ENCODE results near the gene DESI2.
"Not testable (repeated sequence)": the region's sequence is repeated elsewhere in the genome, so short reads cannot be mapped to it uniquely, and the experiment has no call there.

The DESI2 gene

DNA sequence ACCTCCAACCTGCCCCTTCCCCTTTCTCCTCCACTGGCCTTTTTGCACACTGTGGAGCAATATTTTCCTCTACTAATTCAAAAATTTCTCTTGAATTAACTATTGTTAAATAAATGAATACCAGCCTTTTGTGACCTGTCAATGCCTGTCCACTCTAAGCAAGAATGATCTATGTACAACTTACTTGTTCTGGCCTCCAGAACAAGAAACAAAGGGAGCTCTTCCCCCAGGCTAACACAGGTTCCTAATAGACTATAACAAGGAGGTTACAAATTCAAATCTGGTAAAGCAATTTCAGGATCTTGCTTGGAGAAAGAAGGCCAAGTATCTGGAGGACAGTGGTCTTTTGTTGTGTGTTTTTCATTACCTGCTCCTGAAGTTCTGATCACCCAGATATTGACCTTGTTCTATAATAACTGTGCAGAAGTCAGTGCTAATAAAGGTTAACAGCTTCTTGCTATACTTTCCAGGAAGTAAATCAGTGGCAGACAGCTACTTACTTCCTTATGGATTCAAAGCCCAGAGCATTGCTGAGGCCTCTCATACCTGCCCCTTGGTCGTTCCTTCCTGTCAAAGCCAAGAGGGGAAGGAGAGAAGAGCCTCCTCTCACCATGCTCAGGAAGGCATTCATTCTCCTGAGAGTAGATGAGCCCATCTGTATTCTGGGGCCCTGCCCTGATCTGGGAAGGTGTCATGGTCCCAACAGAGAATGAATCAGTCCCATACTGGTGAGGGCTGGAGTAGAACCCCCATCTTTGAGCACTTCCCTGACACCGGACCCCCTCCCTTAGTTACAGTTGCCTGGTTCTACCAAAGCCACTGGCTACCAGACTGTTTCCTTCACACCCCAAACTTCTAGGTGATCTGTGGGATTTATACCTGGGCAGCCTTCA lies 56.8 kb downstream of the DESI2 start:
- no peak for DNase-seq

DNA sequence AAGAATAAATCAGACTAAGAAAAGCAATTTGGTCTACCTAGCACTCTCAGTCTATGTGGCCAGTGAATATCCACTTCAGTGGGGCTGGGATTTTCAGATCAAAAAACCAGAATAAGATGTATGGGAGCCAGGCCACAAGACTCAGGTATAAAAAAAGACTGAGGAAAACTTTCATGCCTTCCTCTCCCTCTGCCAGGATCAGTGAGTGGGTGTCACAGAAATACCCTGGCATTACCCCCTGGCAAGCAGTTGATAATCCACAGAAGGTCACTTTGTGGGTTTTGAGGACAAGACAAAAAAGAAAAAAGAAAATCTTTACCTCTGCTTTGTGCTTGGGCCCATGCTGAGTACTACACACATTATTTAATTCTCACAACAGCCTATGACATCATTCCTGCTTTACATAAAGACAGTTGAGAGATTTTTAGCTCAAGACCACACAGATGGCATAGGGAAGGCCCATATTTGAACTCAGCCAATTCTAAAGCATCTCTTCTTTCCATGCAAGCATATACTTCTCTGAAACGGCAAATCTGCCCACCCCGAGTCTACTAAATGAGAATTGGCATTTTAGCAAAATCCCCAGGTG lies 57.6 kb downstream of the DESI2 start:
- no peak for DNase-seq

- peak; percentile 13 for DNase-seq
These were observed 59.7 kb downstream of the DESI2 start for GRCh38 chr1:244712669-244713068.

GRCh38 chr1:244713332-244713731 lies 60.4 kb downstream of the DESI2 start:
- DNase-seq, result no peak

GRCh38 chr1:244727871-244728474 lies 75.0 kb downstream of the DESI2 start:
- no peak for DNase-seq

GRCh38 chr1:244730153-244730933 lies 77.4 kb downstream of the DESI2 start:
- no peak for DNase-seq

DNA sequence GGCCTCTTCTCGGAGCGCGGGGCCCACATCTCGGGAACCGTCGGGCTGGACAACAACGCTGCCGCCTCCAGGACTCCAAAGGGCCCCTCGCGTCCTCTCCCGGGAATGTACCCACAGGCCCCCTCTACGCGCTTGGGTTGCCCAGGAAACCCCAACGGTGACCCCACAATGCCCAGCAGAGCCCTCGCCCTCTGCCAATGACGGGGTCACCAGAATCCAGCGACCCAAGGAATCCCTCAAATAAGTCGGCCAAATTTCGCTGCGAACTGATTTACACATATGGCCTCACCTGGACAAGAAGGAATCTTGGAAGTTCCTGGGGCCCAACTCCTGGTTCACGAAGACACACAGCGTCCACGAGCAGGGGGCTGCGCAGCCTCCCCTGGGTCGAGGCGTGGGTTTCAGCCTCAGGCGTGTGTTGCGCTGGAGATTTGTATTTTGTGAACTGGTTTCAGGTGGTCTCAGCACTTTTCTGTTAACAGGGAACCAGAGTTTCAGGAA lies 78.1 kb downstream of the DESI2 start:
- DNase-seq, result no peak

DNA sequence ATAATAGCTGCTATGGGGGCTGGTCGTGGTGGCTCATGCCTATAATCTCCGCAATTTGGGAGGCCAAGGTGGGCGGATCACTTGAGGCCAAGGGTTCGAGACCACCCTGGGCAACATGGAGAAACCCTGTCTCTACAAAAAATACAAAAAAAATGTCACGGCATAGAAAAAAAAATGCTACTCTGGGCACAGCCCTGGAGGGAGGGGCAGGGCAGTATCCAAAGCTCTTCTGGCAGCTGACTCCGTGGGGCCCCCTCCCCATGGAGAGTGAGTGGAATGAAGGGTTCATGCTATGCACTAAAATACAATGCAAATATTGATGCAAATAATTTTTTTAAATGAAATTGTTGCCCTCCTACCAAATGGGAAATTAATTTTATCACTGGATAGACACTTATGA lies 78.7 kb downstream of the DESI2 start:
- DNase-seq, result no peak

- DNase-seq, result no peak
These were observed 80.0 kb downstream of the DESI2 start for GRCh38 chr1:244732851-244733450.

DNA sequence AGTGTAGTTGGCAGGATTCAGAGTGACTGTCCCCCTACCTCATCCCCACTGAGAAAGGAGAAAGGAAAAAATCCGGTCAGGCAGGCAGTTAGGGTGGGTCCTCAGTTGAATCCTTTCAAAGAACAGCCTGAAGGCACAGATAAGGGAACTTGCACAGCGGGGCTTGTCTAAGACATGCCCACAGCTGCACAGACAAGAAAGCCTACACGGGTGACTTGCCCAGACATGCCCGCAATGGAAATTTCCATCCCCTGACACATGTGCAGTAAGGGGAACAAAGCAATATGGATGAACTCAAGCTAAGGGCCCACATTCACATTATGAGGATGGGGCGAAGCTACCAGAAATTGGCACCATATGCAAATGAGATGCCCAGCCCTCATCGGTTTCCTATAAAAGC lies 82.5 kb downstream of the DESI2 start:
- no peak for DNase-seq

GRCh38 chr1:244735876-244736561 lies 83.1 kb downstream of the DESI2 start:
- no peak for DNase-seq

DNA sequence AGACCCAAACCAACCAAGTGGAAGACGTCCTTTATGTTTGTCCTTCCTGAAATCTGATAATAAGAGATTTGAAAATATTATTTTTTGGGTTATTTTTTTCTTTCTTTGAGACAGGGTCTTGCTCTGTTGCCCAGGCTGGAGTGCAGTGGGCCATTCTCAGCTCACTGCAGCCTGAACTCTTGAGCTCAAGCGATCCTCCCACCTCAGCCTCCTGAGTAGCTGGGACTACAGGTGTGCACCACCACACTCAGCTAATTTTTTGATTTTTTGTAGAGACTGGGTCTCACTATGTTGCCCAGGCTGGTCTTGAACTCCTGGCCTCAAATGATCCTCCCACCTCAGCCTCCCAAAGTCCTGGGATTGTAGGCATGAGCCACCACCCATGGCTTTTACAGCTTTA lies 86.2 kb downstream of the DESI2 start:
- DNase-seq, result not testable (repeated sequence)

- DNase-seq, result not testable (repeated sequence)
These were observed 87.2 kb downstream of the DESI2 start for GRCh38 chr1:244740027-244740617.

- no peak for DNase-seq
These were observed 88.8 kb downstream of the DESI2 start for GRCh38 chr1:244741692-244742091.

DNA sequence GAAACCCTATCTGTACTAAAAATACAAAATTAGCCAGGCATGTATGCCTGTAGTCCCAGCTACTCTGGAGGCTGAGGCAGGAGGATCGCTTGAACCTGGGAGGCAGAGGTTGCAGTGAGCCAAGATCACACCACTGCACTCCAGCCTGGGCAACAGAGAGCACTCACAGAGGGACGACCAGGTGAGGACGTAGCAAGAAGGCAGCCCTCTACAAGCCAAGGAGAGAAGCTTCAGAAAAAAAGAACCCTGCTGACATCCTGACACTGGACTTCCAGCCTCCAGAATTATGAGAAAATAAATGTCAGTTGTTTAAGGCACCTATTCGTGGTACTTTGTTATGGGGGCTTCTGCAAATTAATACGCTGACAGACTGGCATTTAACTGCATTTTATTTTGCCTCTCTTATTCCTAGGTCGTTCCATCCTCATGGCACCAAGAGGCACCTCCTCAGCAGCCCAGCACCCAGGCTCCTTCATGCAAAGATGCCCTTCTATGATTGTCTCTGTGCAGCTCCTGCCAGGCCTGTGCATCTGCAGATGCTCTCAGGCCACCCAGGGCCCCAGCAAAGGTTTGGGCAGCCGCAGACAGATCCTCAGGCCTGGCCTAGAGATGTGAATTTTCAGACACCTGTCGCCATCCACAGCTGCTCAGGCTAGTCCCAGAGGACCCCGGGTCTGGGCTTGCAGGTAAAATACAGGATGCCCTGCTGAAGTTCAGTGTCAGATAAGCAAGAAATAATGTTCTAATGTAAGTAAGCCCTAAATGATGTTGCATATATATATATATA lies 96.5 kb downstream of the DESI2 start:
- DNase-seq, result no peak

DNA sequence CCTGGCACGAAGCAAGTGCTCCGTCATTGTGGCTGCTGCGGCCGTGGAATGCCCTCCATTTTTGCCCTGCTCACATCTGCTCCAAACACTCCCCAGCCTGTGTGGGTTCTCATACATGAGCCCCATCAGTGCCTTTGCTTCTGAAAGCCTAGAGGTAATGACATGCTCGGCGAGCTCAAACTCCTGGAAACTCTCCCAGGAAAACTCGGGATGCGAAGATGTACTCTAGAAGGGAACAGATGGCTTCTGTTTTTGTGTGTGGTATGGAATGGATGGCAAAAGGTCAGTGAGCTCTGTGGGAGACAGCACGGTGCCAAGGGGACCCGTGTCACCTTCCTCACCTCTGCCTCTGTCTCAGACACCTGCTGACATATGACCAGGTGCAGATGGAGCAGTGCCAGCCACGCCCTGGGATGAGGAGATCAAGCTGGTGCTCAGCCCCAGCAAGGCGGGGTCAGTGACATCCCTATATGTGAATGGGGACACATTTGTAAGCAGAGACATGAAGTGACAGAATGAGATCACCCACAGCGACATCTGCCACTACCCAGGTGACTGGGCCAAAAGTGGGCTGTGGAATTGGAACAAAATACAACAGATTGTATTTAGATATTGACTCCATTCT lies 98.5 kb downstream of the DESI2 start:
- no peak for DNase-seq

DNA sequence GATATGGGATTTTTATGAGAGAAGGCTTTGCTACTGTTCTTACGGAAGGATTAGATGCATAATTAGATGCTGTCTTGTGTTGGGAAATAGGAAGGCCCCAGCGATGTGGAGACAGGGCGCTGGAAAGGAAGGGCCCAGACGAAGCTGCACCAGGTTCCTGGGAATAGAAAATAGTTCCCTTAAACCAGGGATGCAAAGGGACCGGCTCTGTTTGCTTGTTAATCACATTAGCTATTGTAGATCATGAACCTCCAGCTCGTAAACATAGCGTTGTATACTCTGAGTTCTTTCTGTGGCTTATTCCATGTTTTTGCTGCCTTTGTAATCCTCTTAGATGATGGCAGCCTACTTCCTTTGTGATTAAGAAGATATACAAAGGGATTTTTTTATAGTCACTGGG lies 102.7 kb downstream of the DESI2 start:
- DNase-seq, result no peak

- no peak for DNase-seq
These were observed 104.4 kb downstream of the DESI2 start for GRCh38 chr1:244757091-244757939.
